DMS53 treated with DMSO at 0.1 percent for 48 hours (cell line): ENCODE results near the gene SMC6.

Experiments
- DNase-seq: peaks from one replicate; lab custom pipeline; 2025; ENCODE audit not compliant: unreplicated experiment; lab: John Stamatoyannopoulos, UW

SMC6 gene

GRCh38 chr2:17652681-17653394 lies 100.8 kb downstream of the SMC6 start:
- no peak for DNase-seq

GRCh38 chr2:17649026-17649425 lies 104.6 kb downstream of the SMC6 start:
- no peak for DNase-seq

- DNase-seq, result no peak
Measured at GRCh38 chr2:17648581-17648980, 105.0 kb downstream of the SMC6 start.

- DNase-seq, result no peak
Measured at GRCh38 chr2:17646838-17647701, 106.5 kb downstream of the SMC6 start.

DNA sequence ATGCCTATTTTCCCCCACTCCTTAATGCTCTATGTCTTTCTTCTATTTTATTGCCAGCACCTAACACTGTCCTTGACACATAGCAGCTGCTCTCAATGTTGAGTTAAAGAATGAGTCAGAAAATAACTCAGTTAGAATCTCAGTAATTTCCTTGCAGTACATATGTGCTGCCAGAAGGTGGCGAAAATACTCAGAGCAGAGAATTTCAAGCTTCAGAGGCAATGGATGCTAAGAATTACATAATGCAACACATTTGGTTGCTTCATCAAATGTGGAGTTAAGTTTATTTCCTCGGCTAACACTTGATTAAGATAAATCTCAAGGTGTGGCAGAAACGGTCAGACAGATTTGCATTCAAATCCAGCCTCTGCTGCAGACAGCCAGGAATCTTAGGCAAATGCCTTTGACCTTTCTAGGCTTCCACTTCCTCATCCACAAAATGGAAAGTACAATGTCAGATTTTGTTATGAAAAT lies 107.5 kb downstream of the SMC6 start:
- peak; percentile 62 for DNase-seq

DNA sequence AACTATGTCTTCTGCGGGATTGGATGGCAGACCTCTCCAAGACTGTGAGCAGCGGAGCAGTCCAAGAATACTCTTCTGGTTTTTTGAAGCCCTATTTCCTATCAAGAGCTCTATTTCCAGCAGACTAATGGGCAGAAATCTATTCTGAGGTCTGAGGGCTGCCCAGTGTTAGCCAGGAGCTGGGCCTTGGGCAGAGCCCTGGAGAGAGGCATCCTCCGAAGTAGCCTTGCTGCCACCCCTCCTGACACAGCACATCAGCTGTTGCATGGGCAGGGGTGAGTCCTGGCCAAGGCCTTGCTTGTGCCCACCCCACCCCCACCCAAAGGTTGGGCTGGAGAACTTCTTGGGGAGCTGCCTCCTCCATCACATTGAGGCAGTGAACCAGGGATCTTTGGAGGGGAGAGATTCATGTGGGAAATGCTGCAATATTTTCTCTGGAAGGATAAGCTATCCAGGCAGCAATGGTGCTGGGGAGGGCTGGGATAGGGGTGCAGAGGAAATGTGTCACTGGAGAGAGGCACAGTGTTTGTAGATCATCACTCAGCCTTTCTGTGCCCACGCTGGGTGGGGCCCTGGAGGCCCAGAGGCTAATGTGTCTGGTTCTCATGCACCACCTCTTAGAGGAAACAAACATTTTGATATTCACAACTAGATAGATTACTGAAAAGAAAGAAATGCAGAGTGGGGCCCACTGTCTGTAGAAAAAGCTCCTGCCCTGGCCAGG lies 108.5 kb downstream of the SMC6 start:
- no peak for DNase-seq

DNA sequence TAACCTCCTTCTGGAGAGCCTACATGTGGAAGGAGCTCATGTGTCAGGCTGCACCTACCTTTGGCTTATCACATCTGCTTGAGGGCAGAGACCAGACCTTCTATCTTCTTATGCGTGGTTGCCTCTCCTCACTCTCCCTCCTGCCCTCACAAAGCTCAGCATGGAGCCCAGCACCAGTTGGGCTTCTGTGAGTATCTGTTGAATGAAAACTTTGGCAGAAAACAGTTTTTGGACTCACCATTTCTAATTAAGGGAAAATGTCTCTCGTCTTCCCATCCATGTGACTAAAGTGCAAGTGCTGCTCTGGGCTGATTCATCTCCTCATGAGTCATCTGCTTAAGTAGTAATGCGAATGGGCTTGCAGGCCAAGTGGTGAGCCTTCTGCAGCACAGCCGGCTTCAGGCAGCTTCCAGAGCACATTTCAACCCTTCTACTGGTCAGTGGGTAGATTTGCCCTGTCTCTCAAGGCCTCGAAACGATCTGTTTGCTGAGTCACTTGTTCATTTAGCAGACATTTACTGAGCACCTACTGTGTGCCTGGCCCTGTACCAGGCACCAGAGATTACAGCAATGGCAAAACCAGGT lies 110.5 kb downstream of the SMC6 start:
- DNase-seq, result peak; percentile 47

GRCh38 chr2:17640406-17640805 lies 113.2 kb downstream of the SMC6 start:
- no peak for DNase-seq

DNA sequence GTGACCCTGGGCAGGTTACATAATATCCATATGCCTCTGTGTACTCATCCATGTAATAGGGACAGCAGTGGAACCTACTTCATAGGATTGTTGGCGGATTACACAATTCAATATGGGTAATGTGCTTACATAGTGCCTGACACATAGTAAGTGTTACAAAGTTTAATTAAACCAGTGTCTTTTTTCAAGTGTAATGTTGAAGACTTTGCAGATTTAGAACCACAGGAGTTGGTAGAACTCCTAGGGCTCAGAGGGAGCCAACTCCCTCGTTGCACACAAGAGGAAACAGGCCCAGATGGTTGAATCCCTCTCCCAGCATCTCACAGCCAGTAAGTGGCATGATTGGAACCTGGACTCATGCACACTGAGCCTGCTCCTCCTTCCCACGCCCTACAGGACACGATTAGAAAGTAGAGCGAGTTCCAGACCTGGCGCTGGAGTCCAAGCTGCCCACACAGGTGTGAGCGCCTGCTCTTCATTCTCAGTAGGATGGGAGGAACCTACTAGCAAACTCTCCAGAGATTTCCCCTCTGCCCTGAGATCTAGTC lies 115.3 kb downstream of the SMC6 start:
- DNase-seq, result no peak

DNA sequence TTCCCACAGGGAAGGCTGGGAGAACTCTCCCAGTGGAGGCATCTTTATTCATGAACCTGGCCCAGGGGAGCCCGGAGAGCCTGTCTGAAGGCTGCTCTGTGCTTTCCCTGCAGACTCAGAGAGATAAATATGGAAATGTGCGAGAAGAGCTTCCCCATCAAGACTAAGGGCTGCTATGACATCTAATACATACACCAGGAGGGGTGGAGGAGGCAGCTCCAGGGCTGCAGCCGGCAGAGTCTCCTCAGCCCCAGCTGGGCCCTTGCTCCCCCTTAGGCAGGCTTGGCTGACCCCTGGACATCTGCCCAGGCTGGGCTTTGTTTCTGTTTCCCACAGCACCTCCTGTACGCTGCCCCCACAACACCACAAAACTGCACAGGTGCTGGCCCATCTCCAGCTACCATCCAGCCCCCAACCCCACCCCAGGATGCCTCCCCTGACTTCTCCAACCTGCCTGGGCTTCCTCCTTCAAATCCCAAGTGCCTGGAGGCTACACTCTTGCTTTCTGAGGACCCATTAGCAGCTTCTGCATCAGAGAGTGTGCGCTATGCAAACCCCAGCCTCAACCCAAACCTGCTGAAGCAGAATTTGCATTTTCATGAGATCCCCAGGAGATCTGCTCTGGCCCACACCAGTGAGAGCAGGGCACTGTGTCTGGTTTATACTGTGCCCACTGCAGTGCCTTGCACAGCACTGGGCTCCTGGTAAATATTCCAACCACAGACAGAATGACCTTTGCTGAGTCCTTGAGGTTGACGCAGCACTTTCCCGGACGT lies 116.3 kb downstream of the SMC6 start:
- DNase-seq, result no peak

DNA sequence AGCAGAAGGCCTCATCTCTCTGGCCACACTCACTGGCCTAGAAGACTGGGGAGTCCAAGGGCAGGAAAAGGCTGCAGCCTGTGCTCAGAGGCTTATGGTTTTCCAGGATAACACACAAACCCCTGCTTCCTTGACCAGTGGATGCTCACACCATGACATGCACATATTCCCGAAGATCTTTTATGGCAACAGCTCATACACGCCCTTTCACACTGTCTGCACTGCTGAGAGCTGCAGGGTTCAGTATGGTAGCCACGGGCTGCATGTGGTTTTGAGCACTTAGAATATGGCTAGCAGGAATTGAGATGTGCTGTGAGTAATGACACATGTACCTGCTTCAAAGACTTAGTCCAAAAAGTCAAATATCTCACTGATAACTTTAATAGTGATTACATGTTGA lies 117.4 kb downstream of the SMC6 start:
- no peak for DNase-seq

GRCh38 chr2:17634997-17635396 lies 118.6 kb downstream of the SMC6 start:
- DNase-seq, result no peak

- DNase-seq, result no peak
Measured at GRCh38 chr2:17630089-17630488, 123.5 kb downstream of the SMC6 start.

DNA sequence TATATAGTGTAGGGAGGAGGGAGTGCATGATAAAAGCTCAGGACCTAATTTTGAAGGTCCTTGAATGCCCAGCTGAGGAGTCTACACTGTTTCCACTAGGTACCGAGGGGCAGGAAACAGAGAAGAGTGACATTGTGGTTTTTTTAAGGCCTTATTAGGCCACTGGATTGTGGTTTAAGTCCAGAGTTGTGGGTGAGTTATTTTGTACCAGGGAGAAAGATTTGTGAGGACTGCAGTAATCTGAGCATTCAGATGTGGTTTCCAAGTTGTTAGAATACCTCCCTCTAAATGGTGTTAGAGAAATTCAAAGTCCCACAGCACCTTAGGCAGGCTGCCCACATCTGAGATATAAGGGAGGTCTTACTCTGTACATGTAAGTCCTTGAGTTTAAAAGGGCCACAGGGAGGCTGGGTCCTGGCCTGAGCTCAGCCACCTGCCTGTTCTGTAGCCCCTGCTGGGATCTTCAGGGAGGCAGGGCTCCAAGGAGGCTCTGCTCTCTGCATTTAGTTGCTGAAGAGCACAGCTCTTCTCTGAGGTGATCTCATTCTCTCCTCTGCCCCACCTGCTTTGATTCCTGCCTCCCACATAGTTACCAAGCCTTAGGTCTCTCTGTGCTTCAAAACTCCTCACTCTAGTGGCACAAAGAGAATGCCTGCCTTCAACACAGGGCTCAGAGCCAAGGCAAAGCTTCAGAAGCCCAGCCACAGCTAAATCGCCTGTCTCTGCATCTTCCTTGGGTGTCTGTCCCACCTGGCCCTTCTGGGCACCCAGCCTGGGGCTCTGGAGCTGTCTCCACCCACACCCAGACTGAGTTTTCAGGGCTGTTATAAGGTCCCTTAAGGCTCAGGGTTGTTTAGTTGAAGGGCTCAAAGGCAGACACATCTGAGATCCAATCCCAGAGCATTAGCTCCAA lies 125.0 kb downstream of the SMC6 start:
- no peak for DNase-seq

GRCh38 chr2:17627434-17627833 lies 126.2 kb downstream of the SMC6 start:
- no peak for DNase-seq

- no peak for DNase-seq
Measured at GRCh38 chr2:17626986-17627385, 126.6 kb downstream of the SMC6 start.

- no peak for DNase-seq
Measured at GRCh38 chr2:17625446-17625845, 128.2 kb downstream of the SMC6 start.

- no peak for DNase-seq
Measured at GRCh38 chr2:17621781-17622180, 131.8 kb downstream of the SMC6 start.

- DNase-seq, result no peak
Measured at GRCh38 chr2:17620841-17621240, 132.8 kb downstream of the SMC6 start.
